WTC11 (cell line): ENCODE measurements around the gene RETREG1.

Experiments used
- NFYB ChIP-seq: sonication (generic); formaldehyde crosslinking; conservative IDR thresholded peaks from 2 replicates; pipeline ENCODE4 v1.8.0; 2022; ENCODE audit warnings: low read depth, missing genetic modification reagents
- ZNF263 ChIP-seq: sonication (generic); formaldehyde crosslinking; IDR thresholded peaks from 2 replicates; pipeline ENCODE4 v1.8.1; 2022; ENCODE audit warnings: low read depth, mild to moderate bottlenecking, moderate library complexity, missing genetic modification reagents
- TF ChIP-seq, protein P1 (sequence below): fragments of 200-600 bp; IDR thresholded peaks from 2 replicates; pipeline ENCODE4 v1.8.0; 2022; ENCODE audit warnings: antibody characterized with exemption
- TF ChIP-seq, protein P2 (sequence below): sonication (generic); formaldehyde crosslinking; IDR thresholded peaks from 2 replicates; pipeline ENCODE4 v1.8.1; 2022; ENCODE audit warnings: low read depth, missing genetic modification reagents, borderline replicate concordance
- TF ChIP-seq, protein P3 (sequence below): sonication (generic); formaldehyde crosslinking; IDR thresholded peaks from 2 replicates; pipeline ENCODE4 v1.8.0; 2023; ENCODE audit warnings: mild to moderate bottlenecking, missing genetic modification reagents

DNA sequence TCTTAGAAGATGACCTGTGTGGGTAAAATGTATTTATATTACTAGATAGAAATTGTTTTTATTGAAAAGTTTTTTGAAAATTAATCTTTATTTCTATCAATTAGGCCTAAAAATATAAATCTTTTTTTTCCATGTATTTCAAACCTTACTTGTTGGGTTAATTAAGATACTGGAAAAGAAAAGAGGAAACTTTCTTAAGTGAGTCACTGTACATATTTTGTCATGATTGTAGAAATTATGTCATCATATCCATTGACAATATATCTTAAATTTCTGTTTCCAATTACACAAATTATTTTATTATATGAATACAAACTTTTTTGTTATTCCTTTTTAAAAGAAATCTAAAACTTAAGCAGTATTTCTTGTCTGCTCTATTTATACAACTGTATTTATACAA is 53.1 kb downstream of the RETREG1 start:
- TF ChIP-seq ZNF263 (CRISPR knock-in tag): no peak
- TF ChIP-seq, protein P1, sequence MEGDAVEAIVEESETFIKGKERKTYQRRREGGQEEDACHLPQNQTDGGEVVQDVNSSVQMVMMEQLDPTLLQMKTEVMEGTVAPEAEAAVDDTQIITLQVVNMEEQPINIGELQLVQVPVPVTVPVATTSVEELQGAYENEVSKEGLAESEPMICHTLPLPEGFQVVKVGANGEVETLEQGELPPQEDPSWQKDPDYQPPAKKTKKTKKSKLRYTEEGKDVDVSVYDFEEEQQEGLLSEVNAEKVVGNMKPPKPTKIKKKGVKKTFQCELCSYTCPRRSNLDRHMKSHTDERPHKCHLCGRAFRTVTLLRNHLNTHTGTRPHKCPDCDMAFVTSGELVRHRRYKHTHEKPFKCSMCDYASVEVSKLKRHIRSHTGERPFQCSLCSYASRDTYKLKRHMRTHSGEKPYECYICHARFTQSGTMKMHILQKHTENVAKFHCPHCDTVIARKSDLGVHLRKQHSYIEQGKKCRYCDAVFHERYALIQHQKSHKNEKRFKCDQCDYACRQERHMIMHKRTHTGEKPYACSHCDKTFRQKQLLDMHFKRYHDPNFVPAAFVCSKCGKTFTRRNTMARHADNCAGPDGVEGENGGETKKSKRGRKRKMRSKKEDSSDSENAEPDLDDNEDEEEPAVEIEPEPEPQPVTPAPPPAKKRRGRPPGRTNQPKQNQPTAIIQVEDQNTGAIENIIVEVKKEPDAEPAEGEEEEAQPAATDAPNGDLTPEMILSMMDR: no peak
- TF ChIP-seq NFYB (CRISPR knock-in tag): no peak
- TF ChIP-seq, protein P2, sequence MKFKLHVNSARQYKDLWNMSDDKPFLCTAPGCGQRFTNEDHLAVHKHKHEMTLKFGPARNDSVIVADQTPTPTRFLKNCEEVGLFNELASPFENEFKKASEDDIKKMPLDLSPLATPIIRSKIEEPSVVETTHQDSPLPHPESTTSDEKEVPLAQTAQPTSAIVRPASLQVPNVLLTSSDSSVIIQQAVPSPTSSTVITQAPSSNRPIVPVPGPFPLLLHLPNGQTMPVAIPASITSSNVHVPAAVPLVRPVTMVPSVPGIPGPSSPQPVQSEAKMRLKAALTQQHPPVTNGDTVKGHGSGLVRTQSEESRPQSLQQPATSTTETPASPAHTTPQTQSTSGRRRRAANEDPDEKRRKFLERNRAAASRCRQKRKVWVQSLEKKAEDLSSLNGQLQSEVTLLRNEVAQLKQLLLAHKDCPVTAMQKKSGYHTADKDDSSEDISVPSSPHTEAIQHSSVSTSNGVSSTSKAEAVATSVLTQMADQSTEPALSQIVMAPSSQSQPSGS (CRISPR knock-in tag): no peak
- TF ChIP-seq, protein P3, sequence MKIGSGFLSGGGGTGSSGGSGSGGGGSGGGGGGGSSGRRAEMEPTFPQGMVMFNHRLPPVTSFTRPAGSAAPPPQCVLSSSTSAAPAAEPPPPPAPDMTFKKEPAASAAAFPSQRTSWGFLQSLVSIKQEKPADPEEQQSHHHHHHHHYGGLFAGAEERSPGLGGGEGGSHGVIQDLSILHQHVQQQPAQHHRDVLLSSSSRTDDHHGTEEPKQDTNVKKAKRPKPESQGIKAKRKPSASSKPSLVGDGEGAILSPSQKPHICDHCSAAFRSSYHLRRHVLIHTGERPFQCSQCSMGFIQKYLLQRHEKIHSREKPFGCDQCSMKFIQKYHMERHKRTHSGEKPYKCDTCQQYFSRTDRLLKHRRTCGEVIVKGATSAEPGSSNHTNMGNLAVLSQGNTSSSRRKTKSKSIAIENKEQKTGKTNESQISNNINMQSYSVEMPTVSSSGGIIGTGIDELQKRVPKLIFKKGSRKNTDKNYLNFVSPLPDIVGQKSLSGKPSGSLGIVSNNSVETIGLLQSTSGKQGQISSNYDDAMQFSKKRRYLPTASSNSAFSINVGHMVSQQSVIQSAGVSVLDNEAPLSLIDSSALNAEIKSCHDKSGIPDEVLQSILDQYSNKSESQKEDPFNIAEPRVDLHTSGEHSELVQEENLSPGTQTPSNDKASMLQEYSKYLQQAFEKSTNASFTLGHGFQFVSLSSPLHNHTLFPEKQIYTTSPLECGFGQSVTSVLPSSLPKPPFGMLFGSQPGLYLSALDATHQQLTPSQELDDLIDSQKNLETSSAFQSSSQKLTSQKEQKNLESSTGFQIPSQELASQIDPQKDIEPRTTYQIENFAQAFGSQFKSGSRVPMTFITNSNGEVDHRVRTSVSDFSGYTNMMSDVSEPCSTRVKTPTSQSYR (CRISPR knock-in tag): no peak
